HEK293T (cell line): ENCODE data around the gene LIME1.

Source experiments
- CTCF ChIA-PET: fragments of 350-600 bp; formaldehyde crosslinking; extraction: SDS; loops from one replicate; lab custom pipeline; 2021; ENCODE audit warnings: antibody characterized with exemption, inconsistent platforms; lab: Yijun Ruan, JAX
- POLR2A ChIA-PET: fragments of 350-600 bp; formaldehyde crosslinking; extraction: SDS; loops from one replicate; lab custom pipeline; 2020; ENCODE audit warnings: antibody characterized with exemption, inconsistent platforms; lab: Yijun Ruan, JAX
- DNase-seq: peaks from one replicate; pipeline ENCODE4 v3.0.0; 2012; ENCODE audit warnings: mixed read lengths; ENCODE audit errors: extremely low spot score
- ARNT ChIP-seq: fragments of 450-650 bp; IDR thresholded peaks from 2 replicates; pipeline ENCODE4 v1.6.1; 2017; ENCODE audit warnings: mild to moderate bottlenecking
- BHLHE40 ChIP-seq: fragments of 450-650 bp; IDR thresholded peaks from 2 replicates; pipeline ENCODE4 v1.6.1; 2016; ENCODE audit warnings: mild to moderate bottlenecking, moderate library complexity, borderline replicate concordance
- CTBP1 ChIP-seq: fragments of 450-650 bp; IDR thresholded peaks from 2 replicates; pipeline ENCODE4 v1.6.1; 2016; ENCODE audit warnings: borderline replicate concordance
- ELF4 ChIP-seq: fragments of 450-650 bp; IDR thresholded peaks from 2 replicates; pipeline ENCODE4 v1.6.1; 2017; ENCODE audit warnings: antibody characterized with exemption
- FOXA1 ChIP-seq: fragments of 450-650 bp; IDR thresholded peaks from 2 replicates; pipeline ENCODE4 v1.6.1; 2016; ENCODE audit warnings: mild to moderate bottlenecking
- FOXM1 ChIP-seq: fragments of 450-650 bp; IDR thresholded peaks from 2 replicates; pipeline ENCODE4 v1.6.1; 2017; ENCODE audit warnings: mild to moderate bottlenecking, borderline replicate concordance
- HDGF ChIP-seq: fragments of 450-650 bp; IDR thresholded peaks from 2 replicates; pipeline ENCODE4 v1.6.1; 2017; ENCODE audit warnings: antibody characterized with exemption, borderline replicate concordance
- L3MBTL2 ChIP-seq: fragments of 450-650 bp; conservative IDR thresholded peaks from 2 replicates; pipeline ENCODE4 v1.6.1; 2016; ENCODE audit warnings: mild to moderate bottlenecking
- LEF1 ChIP-seq: fragments of 450-650 bp; IDR thresholded peaks from 2 replicates; pipeline ENCODE4 v1.6.1; 2017; ENCODE audit warnings: mild to moderate bottlenecking, borderline replicate concordance
- NFRKB ChIP-seq: fragments of 450-650 bp; IDR thresholded peaks from 2 replicates; pipeline ENCODE4 v1.6.1; 2016; ENCODE audit warnings: mild to moderate bottlenecking, moderate library complexity
- PKNOX1 ChIP-seq: fragments of 450-650 bp; IDR thresholded peaks from 2 replicates; pipeline ENCODE4 v1.6.1; 2016
- SP1 ChIP-seq: fragments of 450-650 bp; IDR thresholded peaks from 2 replicates; pipeline ENCODE4 v1.6.1; 2017
- SUZ12 ChIP-seq: fragments of 450-650 bp; IDR thresholded peaks from 2 replicates; pipeline ENCODE4 v1.6.1; 2016; ENCODE audit warnings: mild to moderate bottlenecking
- TARDBP ChIP-seq: fragments of 450-650 bp; IDR thresholded peaks from 2 replicates; pipeline ENCODE4 v1.6.1; 2016
- ZNF384 ChIP-seq: fragments of 450-650 bp; IDR thresholded peaks from 2 replicates; pipeline ENCODE4 v1.6.1; 2016

The LIME1 gene

GRCh38 chr20:63735859-63736718 is at the start of gene LIME1:
Gene LIME1 (plus strand): TSS chr20:63736664. CDS start chr20:63737550, 886 bp downstream.
- CTCF ChIA-PET, result no interaction called here
- DNase-seq, result no peak
- TF ChIP-seq ZNF384, result no peak
- no peak for TF ChIP-seq SUZ12
- no peak for TF ChIP-seq CTBP1
- TF ChIP-seq FOXA1, result no peak
- no peak for TF ChIP-seq SP1
- TF ChIP-seq HDGF, result no peak
- no peak for TF ChIP-seq LEF1
- TF ChIP-seq NFRKB, result no peak
- no peak for TF ChIP-seq BHLHE40
- TF ChIP-seq ARNT, result no peak
- TF ChIP-seq ELF4, result no peak
- TF ChIP-seq PKNOX1, result no peak
- no peak for TF ChIP-seq TARDBP
- TF ChIP-seq FOXM1, result no peak
- POLR2A ChIA-PET, result interaction anchor here (1.0 kb wide), 1 partner anchor 28 kb away, joined by 7 read pairs; the partner anchor contains the start of genes ARFRP1 and ZGPAT

GRCh38 chr20:63687419-63688178 is 48.9 kb upstream of the LIME1 start:
- ChIA-PET POLR2A (interaction anchor here (1.0 kb wide), 1 partner anchor 29 kb away, joined by 3 read pairs; the partner anchor contains the start of gene RTEL1), CTCF (no interaction called here)
- no peak for TF ChIP-seq NFRKB
- no peak for TF ChIP-seq SUZ12
- no peak for TF ChIP-seq L3MBTL2
- no peak for TF ChIP-seq BHLHE40
- no peak for TF ChIP-seq FOXA1
- TF ChIP-seq TARDBP, result no peak
- no peak for DNase-seq

- DNase-seq, result no peak
Observed at GRCh38 chr20:63688228-63689045, 48.0 kb upstream of the LIME1 start.

GRCh38 chr20:63689046-63690002 is 47.1 kb upstream of the LIME1 start:
- no peak for DNase-seq
- no peak for TF ChIP-seq ELF4
- no peak for TF ChIP-seq FOXM1
- no peak for TF ChIP-seq TARDBP
- TF ChIP-seq CTBP1, result no peak
- TF ChIP-seq L3MBTL2, result no peak
- TF ChIP-seq LEF1, result no peak
- TF ChIP-seq BHLHE40, result no peak
- POLR2A ChIA-PET, result no interaction called here
- CTCF ChIA-PET, result no interaction called here

More at GRCh38 chr20:63688228-63689045, 48.0 kb upstream of the LIME1 start:
- TF ChIP-seq FOXA1 (no peak), LEF1 (no peak), FOXM1 (no peak), CTBP1 (no peak)
- ChIA-PET CTCF (no interaction called here), POLR2A (interaction anchor here (1.0 kb wide), 1 partner anchor 30 kb away, joined by 3 read pairs; the partner anchor contains the start of gene RTEL1)

- no peak for DNase-seq
- POLR2A ChIA-PET, result no interaction called here
- CTCF ChIA-PET, result no interaction called here
- no peak for TF ChIP-seq NFRKB
Observed at GRCh38 chr20:63690003-63690897, 46.2 kb upstream of the LIME1 start.
